ENCODE data around the gene CDH4. TPM values are rescaled to one million over a fixed set of nuclear protein-coding genes. Genes with fewer than 3 reads are reported as not detected.
"Not testable (repeated sequence)": the region's sequence is repeated elsewhere in the genome, so short reads cannot be mapped to it uniquely, and the experiment has no call there.

Gene CDH4
- total RNA-seq, 1 donor from 2014 or later: 39.7 TPM

- no peak for DNase-seq (ENCODE audit: low read depth)
- Histone ChIP-seq H3K27me3 (ENCODE audit: control insufficient read depth, insufficient read depth, low read length) (no peaks in the 10 kb centered on the region), H3K4me3 (ENCODE audit: low read depth, low read length) (no peak overlapping the region), H3K36me3 (ENCODE audit: control insufficient read depth, insufficient read depth, low read length) (no peaks in the 10 kb centered on the region)
- TF ChIP-seq CTCF (IDR thresholded peaks at IDR 0.05; ENCODE audit: insufficient read depth, low read length, poor library complexity, severe bottlenecking): no peak
Observed at GRCh38 chr20:61476956-61477355, 224.9 kb downstream of the CDH4 start.

DNA sequence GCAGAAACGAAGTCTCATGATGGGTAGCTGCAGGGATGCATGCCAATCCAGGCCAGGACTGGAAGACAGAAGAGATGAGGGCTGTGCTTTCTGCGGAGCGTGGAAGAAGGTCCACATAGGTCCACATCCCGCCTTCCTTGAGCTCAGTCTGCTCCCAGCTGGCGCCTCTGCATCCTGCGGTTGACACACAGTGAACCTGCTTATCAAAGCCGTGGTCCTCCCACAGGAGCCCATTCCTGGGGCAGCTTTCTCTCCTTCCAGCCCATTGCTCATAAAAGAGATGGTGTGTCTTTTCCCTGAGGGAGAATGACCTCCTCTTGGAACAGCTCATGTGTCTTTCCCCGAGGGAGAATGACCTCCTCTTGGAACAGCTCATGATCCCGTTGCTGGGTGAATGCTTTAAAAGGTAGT, 225.4 kb downstream of the CDH4 start:
- DNase-seq (ENCODE audit: low read depth): no peak
- Histone ChIP-seq H3K36me3 (ENCODE audit: control insufficient read depth, insufficient read depth, low read length) (no peaks in the 10 kb centered on the region), H3K4me3 (ENCODE audit: low read depth, low read length) (no peak overlapping the region), H3K27me3 (ENCODE audit: control insufficient read depth, insufficient read depth, low read length) (no peaks in the 10 kb centered on the region)
- no peak for TF ChIP-seq CTCF (IDR thresholded peaks at IDR 0.05; ENCODE audit: insufficient read depth, low read length, poor library complexity, severe bottlenecking)

DNA sequence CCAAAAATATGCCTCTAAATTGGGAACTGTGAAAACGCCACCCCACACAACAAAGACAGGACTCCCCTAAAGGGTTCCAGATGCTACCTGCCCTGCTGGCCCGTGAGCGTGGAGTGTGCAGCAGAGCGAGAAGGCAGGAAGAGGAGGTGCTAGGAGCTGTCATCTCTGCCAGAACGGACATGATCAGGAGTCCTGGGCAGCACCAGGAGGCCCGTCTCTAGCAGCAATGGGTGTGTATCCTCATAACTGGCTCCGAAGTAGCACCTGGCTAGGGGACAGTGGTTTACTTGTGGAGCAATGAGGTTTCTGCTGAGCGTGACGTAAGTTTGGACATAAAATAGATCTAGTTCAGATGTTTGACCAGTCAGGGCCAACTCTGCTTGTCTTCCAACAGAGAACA, 226.0 kb downstream of the CDH4 start:
- no peak overlapping the region for H3K4me3 ChIP-seq (ENCODE audit: low read depth, low read length)
- H3K27me3 ChIP-seq (ENCODE audit: control insufficient read depth, insufficient read depth, low read length): no peaks in the 10 kb centered on the region
- no peaks in the 10 kb centered on the region for H3K36me3 ChIP-seq (ENCODE audit: control insufficient read depth, insufficient read depth, low read length)
- no peak for DNase-seq (ENCODE audit: low read depth)
- no peak for TF ChIP-seq CTCF (IDR thresholded peaks at IDR 0.05; ENCODE audit: insufficient read depth, low read length, poor library complexity, severe bottlenecking)

GRCh38 chr20:61478611-61479305, 226.7 kb downstream of the CDH4 start:
- no peak overlapping the region for H3K4me3 ChIP-seq (ENCODE audit: low read depth, low read length)
- H3K36me3 ChIP-seq (ENCODE audit: control insufficient read depth, insufficient read depth, low read length): no peaks in the 10 kb centered on the region
- no peak for DNase-seq (ENCODE audit: low read depth)
- no peaks in the 10 kb centered on the region for H3K27me3 ChIP-seq (ENCODE audit: control insufficient read depth, insufficient read depth, low read length)
- TF ChIP-seq CTCF (IDR thresholded peaks at IDR 0.05; ENCODE audit: insufficient read depth, low read length, poor library complexity, severe bottlenecking): no peak

DNA sequence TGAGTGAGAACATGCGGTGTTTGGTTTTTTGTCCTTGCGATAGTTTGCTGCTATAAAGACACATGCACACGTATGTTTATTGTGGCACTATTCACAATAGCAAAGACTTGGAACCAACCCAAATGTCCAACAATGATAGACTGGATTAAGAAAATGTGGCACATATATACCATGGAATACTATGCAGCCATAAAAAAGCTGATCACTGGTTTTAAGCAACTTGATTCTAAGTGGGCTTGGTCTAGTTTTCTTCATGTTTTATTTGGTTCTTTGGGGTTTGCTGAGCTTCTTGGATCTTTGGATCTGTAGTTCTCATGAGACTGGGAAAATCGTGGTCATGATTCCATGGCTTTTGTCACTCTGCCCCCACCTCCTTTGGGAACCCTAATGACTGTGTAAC, 227.4 kb downstream of the CDH4 start:
- not testable (repeated sequence) for DNase-seq (ENCODE audit: low read depth)

DNA sequence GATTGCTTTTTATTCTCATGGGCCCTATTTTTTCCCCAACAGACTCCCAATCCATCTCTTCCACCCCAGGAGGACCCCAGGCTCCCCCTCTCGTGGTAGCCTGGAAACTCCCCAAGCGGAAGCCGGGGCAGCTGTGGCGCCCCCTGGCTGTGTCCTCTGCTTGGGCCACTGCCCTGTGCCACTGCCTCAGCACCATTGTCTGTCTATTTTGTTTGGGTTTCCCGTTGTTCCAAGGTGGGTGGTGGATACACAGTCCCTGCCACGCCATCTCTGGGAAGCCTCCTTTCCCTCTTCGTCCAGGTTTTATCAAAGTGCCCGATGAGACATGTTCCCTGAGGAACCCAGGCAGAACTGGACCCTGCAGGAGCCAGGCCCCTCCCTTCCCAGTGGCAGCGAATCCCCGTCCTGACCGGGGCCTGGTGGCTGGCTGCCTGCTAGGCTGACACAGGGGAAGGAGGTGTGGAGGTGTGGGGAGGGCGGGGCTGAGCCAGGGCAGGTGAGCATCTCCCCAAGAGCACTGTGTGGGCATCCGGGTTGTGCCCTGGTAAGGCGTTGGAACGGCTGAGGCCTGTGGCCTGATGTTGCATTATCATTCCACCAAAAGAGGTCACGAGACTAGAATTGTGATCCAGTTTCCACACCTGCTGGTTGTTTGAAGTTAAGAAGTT, 228.2 kb downstream of the CDH4 start:
- H3K4me3 ChIP-seq (ENCODE audit: low read depth, low read length): no peak overlapping the region
- no peaks in the 10 kb centered on the region for H3K27me3 ChIP-seq (ENCODE audit: control insufficient read depth, insufficient read depth, low read length)
- no peak for TF ChIP-seq CTCF (IDR thresholded peaks at IDR 0.05; ENCODE audit: insufficient read depth, low read length, poor library complexity, severe bottlenecking)
- H3K36me3 ChIP-seq (ENCODE audit: control insufficient read depth, insufficient read depth, low read length): no peaks in the 10 kb centered on the region
- no peak for DNase-seq (ENCODE audit: low read depth)

More for the DNA sequence above, 227.4 kb downstream of the CDH4 start:
- H3K36me3 ChIP-seq (ENCODE audit: control insufficient read depth, insufficient read depth, low read length); H3K27me3 ChIP-seq (ENCODE audit: control insufficient read depth, insufficient read depth, low read length); H3K4me3 ChIP-seq (ENCODE audit: low read depth, low read length): not testable (repeated sequence)
